SK-N-MC (cell line): ENCODE measurements around the gene EXOC3.
"Not testable (repeated sequence)": the region's sequence is repeated elsewhere in the genome, so short reads cannot be mapped to it uniquely, and the experiment has no call there.

Experiments used
- DNase-seq: peaks from one replicate; pipeline ENCODE4 v3.0.0-alpha.2; 2011; ENCODE audit warnings: low read depth, low spot score
- H3K27ac ChIP-seq: fragments of 200-600 bp; sonication (generic); 2 replicates; pipeline ENCODE4 v1.5.1; 2016; ENCODE audit warnings: mixed run types
- H3K36me3 ChIP-seq: fragments of 200-600 bp; sonication (generic); 2 replicates; pipeline ENCODE4 v1.6.1; 2017; ENCODE audit warnings: antibody characterized with exemption, low read length, mixed read lengths; ENCODE audit not compliant: insufficient read depth
- H3K4me3 ChIP-seq: fragments of 200-600 bp; sonication (generic); 2 replicates; pipeline ENCODE4 v1.5.1; 2016
- H3K9ac ChIP-seq: fragments of 200-600 bp; sonication (generic); 2 replicates; pipeline ENCODE4 v1.8.0; 2017; ENCODE audit warnings: mixed run types, mixed read lengths; ENCODE audit not compliant: insufficient read length
- H3K9me3 ChIP-seq: fragments of 200-600 bp; sonication (generic); 2 replicates; pipeline ENCODE4 v1.6.1; 2017; ENCODE audit warnings: low read depth, mild to moderate bottlenecking, antibody characterized with exemption, low read length, moderate library complexity, mixed read lengths
- EZH2 ChIP-seq: fragments of 200-600 bp; sonication (generic); IDR thresholded peaks from one replicate; pipeline ENCODE4 v1.6.1; 2017; ENCODE audit warnings: antibody characterized with exemption
- FOXP2 ChIP-seq: optimal IDR thresholded peaks from 2 replicates; pipeline ENCODE3; 2011; ENCODE audit warnings: mild to moderate bottlenecking, moderate library complexity; ENCODE audit not compliant: insufficient read depth; ENCODE audit errors: extremely low read length, control extremely low read depth
- POLR2AphosphoS5 ChIP-seq: IDR thresholded peaks from 2 replicates; pipeline ENCODE4 v1.6.1; 2012; ENCODE audit warnings: mild to moderate bottlenecking, low read depth, low read length, borderline replicate concordance

The EXOC3 gene

GRCh38 chr5:505951-506525, 63.1 kb downstream of the EXOC3 start:
- Histone ChIP-seq H3K27ac (no peak overlapping the region), H3K9me3 (no peaks in the 10 kb centered on the region), H3K9ac (no peak overlapping the region), H3K4me3 (no peak overlapping the region), H3K36me3 (no peaks in the 10 kb centered on the region)
- DNase-seq = no peak
- TF ChIP-seq EZH2 = no peak

- H3K36me3 ChIP-seq = not testable (repeated sequence)
These were observed 65.1 kb downstream of the EXOC3 start for GRCh38 chr5:507986-508575.

DNA sequence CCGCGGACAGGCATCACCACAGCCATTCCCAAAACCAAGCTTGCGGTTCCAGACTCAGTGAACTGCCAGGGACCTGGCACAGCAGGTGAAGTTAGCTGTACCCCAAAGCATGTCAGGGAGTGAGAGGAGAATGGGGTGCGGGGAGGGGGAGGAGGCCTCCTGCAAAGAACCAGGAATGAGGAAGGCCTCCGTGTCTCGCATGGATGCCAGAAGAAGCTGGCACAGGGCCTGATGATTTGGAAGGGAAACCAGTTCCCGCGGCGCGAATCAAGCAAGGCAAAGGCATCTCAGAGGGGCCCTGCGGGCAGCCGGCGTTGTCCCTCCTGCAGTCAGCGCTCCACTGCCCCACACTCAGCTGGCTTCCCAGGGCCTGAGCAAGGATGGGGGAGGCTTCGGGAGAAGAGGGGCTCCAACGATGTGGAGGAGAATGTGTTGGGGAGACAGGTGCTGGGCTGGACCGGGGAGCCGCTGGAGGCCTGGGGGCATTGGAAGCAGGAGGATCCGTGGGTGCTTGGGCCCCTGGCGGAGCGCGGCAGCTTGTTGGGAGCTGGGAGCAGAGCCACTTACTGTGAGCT, 66.7 kb downstream of the EXOC3 start:
- H3K36me3 ChIP-seq = no peaks in the 10 kb centered on the region
- no peak overlapping the region for H3K4me3 ChIP-seq
- no peak for DNase-seq
- TF ChIP-seq POLR2AphosphoS5 = no peak
- H3K9ac ChIP-seq = no peak overlapping the region
- no peaks in the 10 kb centered on the region for H3K9me3 ChIP-seq
- no peak overlapping the region for H3K27ac ChIP-seq

More at GRCh38 chr5:507986-508575, 65.1 kb downstream of the EXOC3 start:
- not testable (repeated sequence) for DNase-seq, H3K27ac ChIP-seq, H3K9me3 ChIP-seq, H3K9ac ChIP-seq, H3K4me3 ChIP-seq

DNA sequence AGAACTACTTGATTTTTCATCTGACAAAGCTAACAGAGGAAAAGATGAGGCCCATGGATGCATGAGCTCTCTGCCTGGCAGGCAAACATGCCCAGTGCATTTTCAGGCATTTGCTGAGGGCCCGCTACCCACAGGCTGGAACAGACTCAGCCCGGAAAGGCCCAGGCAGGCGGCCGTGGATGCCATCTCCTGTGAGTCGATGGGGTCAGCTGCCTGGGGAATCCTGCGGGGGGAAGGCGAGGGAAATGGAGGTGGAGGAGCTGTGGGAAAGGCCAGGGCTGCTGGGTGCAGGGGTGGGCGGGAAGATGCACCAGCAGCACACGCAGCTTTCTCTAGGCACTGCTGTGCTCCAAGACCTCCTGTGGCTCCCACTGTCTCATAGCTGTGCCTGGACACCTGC, 67.5 kb downstream of the EXOC3 start:
- TF ChIP-seq FOXP2 (no peak), EZH2 (no peak), POLR2AphosphoS5 (no peak)
- no peaks in the 10 kb centered on the region for H3K36me3 ChIP-seq
- no peak overlapping the region for H3K27ac ChIP-seq
- no peak overlapping the region for H3K4me3 ChIP-seq
- no peak for DNase-seq
- no peaks in the 10 kb centered on the region for H3K9me3 ChIP-seq
- H3K9ac ChIP-seq = no peak overlapping the region

GRCh38 chr5:511476-511875, 68.5 kb downstream of the EXOC3 start:
- H3K9me3 ChIP-seq = no peaks in the 10 kb centered on the region
- no peak for TF ChIP-seq FOXP2
- H3K9ac ChIP-seq = no peak overlapping the region
- H3K36me3 ChIP-seq = no peaks in the 10 kb centered on the region
- no peak overlapping the region for H3K4me3 ChIP-seq
- H3K27ac ChIP-seq = no peak overlapping the region
- no peak for DNase-seq

DNA sequence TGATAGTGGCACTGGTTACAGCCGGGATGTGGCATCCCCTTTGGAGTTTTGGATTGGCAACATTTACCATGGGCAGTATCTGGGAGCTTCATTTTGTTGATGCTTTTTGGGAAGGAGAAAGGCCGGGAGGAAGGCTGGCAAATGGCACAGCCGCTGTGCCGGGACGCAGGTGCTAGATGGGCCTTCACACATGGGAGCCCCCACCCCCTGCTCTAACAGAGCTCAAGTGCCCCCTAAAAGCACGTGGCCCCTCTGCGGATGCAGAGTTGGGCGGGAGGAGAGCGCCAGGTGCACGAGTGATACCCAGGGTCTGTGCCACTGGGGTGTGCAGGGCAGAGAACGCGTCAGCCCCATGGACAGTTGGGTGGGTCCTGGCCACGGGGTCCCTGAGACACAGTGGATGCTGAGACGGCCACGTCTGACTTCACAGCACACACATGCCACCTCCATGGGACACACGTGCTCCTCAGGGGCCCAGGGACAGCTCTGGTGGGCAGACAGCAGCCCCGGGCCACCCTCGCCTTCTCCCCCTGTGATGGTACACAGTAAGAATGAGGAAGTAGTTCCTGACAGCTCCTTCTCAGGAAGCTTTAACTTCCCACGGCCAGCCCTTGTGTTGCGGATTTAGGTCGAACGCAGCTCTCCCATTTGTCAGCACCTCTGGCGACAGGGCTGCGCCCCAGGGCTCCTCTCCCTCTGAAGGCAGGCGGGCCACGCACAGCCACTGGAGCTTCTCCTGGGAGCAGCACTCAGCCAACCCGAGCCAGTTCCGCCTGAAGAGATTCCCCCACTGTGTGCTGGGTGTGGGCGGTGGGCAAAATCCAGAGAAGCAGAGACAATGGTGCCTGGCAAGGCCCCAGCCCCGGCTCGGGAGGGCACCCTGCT, 70.5 kb downstream of the EXOC3 start:
- DNase-seq = no peak
- no peaks in the 10 kb centered on the region for H3K9me3 ChIP-seq
- H3K9ac ChIP-seq = no peak overlapping the region
- H3K4me3 ChIP-seq = no peak overlapping the region
- no peak overlapping the region for H3K27ac ChIP-seq
- no peak for TF ChIP-seq FOXP2
- no peak for TF ChIP-seq POLR2AphosphoS5
- no peak for TF ChIP-seq EZH2
- H3K36me3 ChIP-seq = no peaks in the 10 kb centered on the region

DNA sequence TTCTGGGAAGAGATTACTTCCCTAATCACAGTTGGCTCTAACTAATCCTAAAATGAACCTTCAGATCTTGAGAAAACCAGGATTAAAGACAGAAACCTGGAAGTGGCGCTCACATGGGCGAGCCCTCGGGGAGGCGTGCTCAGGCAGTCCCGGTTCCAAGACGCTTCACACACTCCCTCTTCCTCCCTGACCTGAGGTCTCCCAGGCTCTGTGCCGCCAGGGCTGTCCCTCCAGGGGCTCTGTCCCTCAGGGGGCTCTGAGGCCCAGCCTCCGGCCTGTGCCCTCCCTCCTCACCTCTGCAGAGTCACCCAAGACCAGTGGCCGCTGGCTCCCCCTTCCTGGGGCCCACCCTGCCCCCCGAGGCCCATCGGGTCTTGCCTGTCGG, 71.1 kb downstream of the EXOC3 start:
- DNase-seq = no peak
- H3K9me3 ChIP-seq = no peaks in the 10 kb centered on the region
- no peak overlapping the region for H3K27ac ChIP-seq
- TF ChIP-seq EZH2 = no peak
- TF ChIP-seq POLR2AphosphoS5 = no peak
- no peak for TF ChIP-seq FOXP2
- no peak overlapping the region for H3K9ac ChIP-seq
- no peak overlapping the region for H3K4me3 ChIP-seq
- no peaks in the 10 kb centered on the region for H3K36me3 ChIP-seq

DNA sequence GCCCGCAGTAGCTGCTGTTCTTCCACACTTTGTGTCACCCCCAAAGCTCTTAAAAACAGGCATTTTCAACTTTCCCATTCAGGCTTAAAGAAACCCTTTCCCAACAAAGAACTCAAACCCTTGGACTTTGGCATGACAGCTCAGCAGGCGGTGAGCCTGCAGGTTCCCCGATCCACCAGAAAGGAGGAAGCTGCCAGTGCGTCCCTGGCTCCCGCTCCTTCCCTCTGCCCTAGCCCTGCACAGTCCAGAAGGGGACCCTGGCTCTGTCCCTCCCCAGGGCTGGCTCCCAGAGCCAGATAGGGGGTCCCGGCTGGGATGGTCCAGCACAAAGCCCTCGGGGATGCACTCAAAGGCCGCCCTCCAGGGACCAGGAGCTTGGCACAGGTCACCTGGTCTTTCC, 71.7 kb downstream of the EXOC3 start:
- DNase-seq = no peak
- H3K9me3 ChIP-seq = no peaks in the 10 kb centered on the region
- TF ChIP-seq POLR2AphosphoS5 (no peak), EZH2 (no peak), FOXP2 (no peak)
- no peaks in the 10 kb centered on the region for H3K36me3 ChIP-seq
- no peak overlapping the region for H3K27ac ChIP-seq
- H3K4me3 ChIP-seq = no peak overlapping the region
- H3K9ac ChIP-seq = no peak overlapping the region
